Measurements from ENCODE around the gene SLC13A3.

Gene SLC13A3

GRCh38 chr20:46634528-46634927 is 16.7 kb downstream of the SLC13A3 start:
- no peak for DNase-seq

GRCh38 chr20:46631874-46632446 is 19.3 kb downstream of the SLC13A3 start:
- DNase-seq: no peak

- DNase-seq: peak; percentile 63
These were observed 19.9 kb downstream of the SLC13A3 start for GRCh38 chr20:46631212-46631869.

GRCh38 chr20:46630306-46630705 is 21.0 kb downstream of the SLC13A3 start:
- no peak for DNase-seq

- DNase-seq: no peak
These were observed 21.9 kb downstream of the SLC13A3 start for GRCh38 chr20:46629341-46629740.

- no peak for DNase-seq
These were observed 24.0 kb downstream of the SLC13A3 start for GRCh38 chr20:46627234-46627633.

- DNase-seq: no peak
These were observed 24.5 kb downstream of the SLC13A3 start for GRCh38 chr20:46626758-46627157.

GRCh38 chr20:46625875-46626373 is 25.3 kb downstream of the SLC13A3 start:
- DNase-seq: no peak

- no peak for DNase-seq
These were observed 26.3 kb downstream of the SLC13A3 start for GRCh38 chr20:46624946-46625345.

GRCh38 chr20:46622165-46622564 is 29.1 kb downstream of the SLC13A3 start:
- DNase-seq: no peak

- DNase-seq: no peak
These were observed 29.8 kb downstream of the SLC13A3 start for GRCh38 chr20:46621492-46621891.

GRCh38 chr20:46619445-46619844 is 31.8 kb downstream of the SLC13A3 start:
- no peak for DNase-seq

- DNase-seq: no peak
These were observed 32.8 kb downstream of the SLC13A3 start for GRCh38 chr20:46618316-46619100.

GRCh38 chr20:46614503-46614902 is 36.8 kb downstream of the SLC13A3 start:
- no peak for DNase-seq

GRCh38 chr20:46610145-46610544 is 41.1 kb downstream of the SLC13A3 start:
- DNase-seq: no peak

GRCh38 chr20:46609043-46609442 is 42.2 kb downstream of the SLC13A3 start:
- no peak for DNase-seq

- no peak for DNase-seq
These were observed 43.3 kb downstream of the SLC13A3 start for GRCh38 chr20:46607849-46608497.

GRCh38 chr20:46607191-46607848 is 43.9 kb downstream of the SLC13A3 start:
- DNase-seq: no peak

- no peak for DNase-seq
These were observed 44.5 kb downstream of the SLC13A3 start for GRCh38 chr20:46606817-46607190.

GRCh38 chr20:46605978-46606816 is 45.1 kb downstream of the SLC13A3 start:
- no peak for DNase-seq

- no peak for DNase-seq
These were observed 46.1 kb downstream of the SLC13A3 start for GRCh38 chr20:46605181-46605580.

- DNase-seq: no peak
These were observed 46.6 kb downstream of the SLC13A3 start for GRCh38 chr20:46604551-46605133.
